ENCODE data around the gene USB1. TPM values are rescaled to one million over a fixed set of nuclear protein-coding genes. Genes with fewer than 3 reads are reported as not detected.

The USB1 gene
- total RNA-seq, result 24.6 and 25.1 TPM in 2 replicates

GRCh38 chr16:58000706-58001676 lies at the start of gene USB1:
Gene USB1, plus strand, starts transcription at chr16:58001407. Its CDS starts 77 bp downstream, at chr16:58001484.

GRCh38 chr16:57970970-57971369 lies 30.2 kb upstream of the USB1 start, which contains the start of gene CNGB1:
Gene CNGB1, minus strand, starts transcription at chr16:57971128. Its CDS starts 3,842 bp downstream, at chr16:57967286.

GRCh38 chr16:57999971-58000705 lies 1.1 kb upstream of the USB1 start, which contains the start of gene ZNF319:
Gene ZNF319, minus strand, starts transcription at chr16:58000672. Its CDS starts 2,407 bp downstream, at chr16:57998265.

GRCh38 chr16:58025351-58026138 lies 24.3 kb downstream of the USB1 start, which contains the start of gene MMP15:
Gene MMP15, plus strand, starts transcription at chr16:58025754. Its CDS starts 597 bp downstream, at chr16:58026351.

Other genes starting within 250 kb of the USB1 start
- gene KIFC3, start 198.9 kb upstream of the USB1 start, total RNA-seq, result 32.7 and 56.1 TPM in 2 replicates
- gene CNGB1, start 30.3 kb upstream of the USB1 start, total RNA-seq, result not detected in 2 replicates
- gene ZNF319, start 735 bp upstream of the USB1 start, total RNA-seq, result 2.1 and 2.3 TPM in 2 replicates
- gene MMP15, start 24.3 kb downstream of the USB1 start, total RNA-seq, result 3.8 and 5.6 TPM in 2 replicates
- gene CFAP20, start 128.0 kb downstream of the USB1 start, total RNA-seq, result 41.8 and 47.0 TPM in 2 replicates
- gene CSNK2A2, start 196.7 kb downstream of the USB1 start, total RNA-seq, result 27.5 and 30.6 TPM in 2 replicates

All from dermis lymphatic vessel endothelial cell (primary cell).